Activated T-helper 9 cell treated with anti-CD3 and anti-CD28 coated beads, Interleukin-2, amount 50 U/mL, for 16 hours (primary cell): ENCODE results near the gene OPA3.

Experiments
- DNase-seq: peaks from one replicate; pipeline ENCODE4 v3.0.0-alpha.2; 2020; ENCODE audit warnings: low read depth

Gene OPA3

DNA sequence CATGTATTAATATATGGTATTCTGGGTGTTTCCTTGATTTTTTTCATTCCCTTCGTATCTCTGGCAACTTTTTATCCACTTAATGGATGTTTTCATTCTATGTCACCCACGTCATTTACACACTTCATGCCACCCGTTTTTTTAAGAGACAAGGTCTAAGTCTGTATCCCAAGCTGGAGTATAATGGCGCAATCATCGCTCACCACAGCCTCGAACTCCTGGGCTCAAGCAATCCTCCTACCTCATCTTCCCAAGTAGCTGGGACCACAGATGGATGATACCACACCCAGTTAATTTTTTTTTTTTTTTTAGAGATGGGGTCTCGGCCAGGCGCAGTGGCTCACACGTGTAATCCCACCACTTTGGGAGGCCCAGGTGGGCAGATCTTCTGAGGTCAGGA, 80.7 kb downstream of the OPA3 start:
- DNase-seq, result no peak

DNA sequence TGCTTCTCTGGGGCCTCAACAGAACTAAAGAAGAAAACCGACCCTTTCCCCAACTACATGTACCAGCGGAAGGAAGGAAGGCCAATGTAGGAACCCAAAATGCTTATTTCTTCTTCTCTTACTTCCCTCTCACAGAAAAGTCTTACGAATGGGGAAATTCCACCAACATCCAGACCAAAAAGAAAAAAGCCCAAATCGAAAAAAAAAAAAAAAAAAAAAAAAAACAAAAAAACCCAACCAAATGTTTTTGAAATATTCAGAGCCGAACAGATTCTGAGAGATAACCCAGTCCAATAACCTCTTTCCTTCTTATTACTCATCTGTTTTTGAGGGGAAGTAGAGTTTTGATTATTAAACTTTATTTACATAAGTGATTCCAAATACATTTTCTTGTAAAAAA, 82.5 kb downstream of the OPA3 start:
- DNase-seq, result no peak

DNA sequence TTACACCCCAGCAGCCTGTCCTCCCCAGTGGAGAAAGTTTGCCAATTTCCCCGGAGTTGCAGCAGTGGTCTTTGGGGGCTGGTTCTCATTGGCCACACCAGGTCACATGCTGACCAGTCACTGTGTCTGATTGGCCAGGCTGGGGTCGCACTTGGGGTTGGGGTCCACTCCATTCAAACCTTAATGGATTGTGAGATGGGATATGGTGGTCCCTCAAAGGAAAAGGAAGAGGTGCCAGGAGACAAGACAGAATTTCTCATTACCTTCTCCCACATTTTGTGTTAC, 82.9 kb downstream of the OPA3 start:
- no peak for DNase-seq

DNA sequence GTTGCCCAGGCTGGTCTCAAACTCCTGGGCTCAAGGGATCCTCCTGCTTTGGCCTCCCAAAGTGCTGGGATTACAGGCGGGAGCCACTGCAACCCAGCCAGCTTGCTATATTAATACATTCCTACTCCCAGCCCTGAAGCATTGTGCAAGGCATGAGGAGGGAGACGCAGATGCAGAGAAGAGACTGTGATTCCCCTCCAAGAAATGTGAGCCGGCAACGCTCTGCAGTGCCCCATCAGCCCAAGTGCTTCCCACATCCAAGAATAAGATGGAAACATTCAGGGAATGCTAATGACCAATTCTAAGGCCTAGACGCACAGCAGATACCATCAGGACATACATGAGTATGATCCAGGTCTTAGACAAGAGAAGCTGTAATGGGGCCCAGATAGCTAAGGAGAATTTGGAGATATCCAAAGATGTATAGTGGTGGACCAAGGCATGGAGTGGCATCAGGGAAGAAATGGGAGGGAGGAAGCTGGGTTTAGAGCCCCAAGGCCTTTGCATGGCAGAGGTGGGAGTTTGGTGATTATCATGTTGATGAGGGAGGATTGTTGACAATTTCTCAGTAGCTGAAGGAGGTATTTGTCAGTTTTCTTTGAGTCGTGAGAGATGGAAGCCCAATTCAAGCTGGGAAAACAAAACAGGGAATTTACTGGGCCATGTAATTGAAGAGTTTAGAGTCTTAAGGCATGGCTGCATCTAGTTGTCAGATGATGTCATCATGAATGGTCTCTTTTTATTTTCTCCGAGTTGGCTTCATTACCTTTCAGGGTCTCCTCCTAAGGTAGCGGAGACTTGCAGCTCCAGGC, 83.5 kb downstream of the OPA3 start:
- DNase-seq, result no peak

DNA sequence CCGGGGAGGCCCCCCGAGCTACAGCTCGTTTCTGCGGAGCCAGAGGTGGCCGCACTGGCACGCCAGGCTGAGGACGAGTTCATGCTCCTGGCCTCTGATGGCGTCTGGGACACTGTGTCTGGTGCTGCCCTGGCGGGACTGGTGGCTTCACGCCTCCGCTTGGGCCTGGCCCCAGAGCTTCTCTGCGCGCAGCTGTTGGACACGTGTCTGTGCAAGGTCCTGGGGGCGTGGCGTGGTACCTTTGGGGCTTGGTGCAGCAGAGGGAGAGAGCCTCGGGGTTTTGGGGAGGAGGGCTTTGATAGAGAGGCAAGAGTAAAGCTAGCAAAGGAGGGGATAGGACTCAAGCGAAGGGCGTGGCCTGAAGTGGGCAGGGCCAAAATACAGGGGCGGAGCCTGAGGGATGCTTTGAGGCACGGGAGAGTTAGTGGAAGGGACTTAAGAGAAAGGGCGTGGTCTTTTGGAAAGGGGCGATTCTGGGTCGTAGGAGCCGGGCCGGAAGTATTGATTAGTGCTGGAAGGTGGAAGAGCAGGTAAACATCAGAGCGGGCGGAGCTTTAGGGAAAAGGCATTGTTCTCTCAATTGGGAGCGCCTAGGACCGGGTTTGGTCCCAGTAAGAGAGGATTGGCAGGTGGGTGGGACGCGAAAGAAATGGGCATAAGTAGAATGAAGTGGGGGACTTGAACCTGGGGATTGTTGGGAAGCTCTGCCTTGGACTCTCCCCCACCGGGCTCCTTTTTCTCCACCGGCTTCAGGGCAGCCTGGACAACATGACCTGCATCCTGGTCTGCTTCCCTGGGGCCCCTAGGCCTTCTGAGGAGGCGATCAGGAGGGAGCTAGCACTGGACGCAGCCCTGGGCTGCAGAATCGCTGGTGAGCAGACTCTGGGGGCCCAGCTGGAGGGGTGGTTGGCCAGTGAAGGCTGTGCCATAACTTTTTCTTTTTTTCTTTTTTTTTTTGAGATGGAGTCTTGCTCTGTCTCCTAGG, 85.1 kb downstream of the OPA3 start:
- peak; percentile 44 for DNase-seq

DNA sequence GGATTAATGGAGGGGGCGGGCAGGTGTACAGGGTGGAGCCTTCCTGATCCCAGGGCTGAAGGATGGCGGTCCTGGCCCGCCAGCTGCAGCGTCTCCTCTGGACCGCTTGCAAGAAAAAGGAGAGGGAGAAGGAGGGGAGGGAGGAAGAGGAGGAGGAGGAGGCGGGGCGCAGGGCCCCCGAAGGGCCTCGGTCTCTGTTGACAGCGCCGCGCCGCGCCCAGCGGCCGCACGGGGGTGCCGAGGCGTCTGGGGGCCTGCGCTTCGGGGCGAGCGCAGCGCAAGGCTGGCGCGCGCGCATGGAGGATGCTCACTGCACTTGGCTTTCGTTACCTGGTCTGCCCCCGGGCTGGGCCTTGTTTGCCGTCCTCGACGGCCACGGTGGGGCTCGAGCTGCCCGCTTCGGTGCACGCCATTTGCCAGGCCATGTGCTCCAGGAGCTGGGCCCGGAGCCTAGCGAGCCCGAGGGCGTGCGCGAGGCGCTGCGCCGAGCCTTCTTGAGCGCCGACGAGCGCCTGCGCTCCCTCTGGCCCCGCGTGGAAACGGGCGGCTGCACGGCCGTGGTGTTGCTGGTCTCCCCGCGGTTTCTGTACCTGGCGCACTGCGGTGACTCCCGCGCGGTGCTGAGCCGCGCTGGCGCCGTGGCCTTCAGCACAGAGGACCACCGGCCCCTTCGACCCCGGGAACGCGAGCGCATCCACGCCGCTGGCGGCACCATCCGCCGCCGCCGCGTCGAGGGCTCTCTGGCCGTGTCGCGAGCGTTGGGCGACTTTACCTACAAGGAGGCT, 86.0 kb downstream of the OPA3 start, which contains the start of gene PPM1N:
Gene PPM1N (plus strand): TSS at position 33 of the 785 bp plus-strand sequence. CDS start 30 bp downstream, at position 63.
- DNase-seq, result no peak

DNA sequence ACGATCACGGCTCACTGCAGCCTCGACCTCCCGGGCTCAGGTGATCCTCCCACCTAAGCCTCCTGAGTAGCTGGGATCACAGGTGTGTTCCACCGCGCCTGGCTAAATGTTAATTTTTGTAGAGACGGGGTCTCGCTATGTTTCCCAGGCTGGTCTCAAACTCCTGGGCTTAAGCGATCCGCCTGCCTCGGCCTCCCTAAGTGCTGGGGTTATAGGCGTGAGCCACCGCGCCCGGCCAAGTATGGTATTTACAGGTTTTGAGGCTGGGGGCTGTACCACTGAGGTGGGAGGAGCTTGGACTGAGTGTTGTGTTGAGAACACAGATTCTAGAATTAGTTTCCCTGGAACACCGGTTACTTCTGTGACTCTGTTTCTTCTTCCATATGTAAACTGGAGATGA, 86.8 kb downstream of the OPA3 start:
- no peak for DNase-seq

DNA sequence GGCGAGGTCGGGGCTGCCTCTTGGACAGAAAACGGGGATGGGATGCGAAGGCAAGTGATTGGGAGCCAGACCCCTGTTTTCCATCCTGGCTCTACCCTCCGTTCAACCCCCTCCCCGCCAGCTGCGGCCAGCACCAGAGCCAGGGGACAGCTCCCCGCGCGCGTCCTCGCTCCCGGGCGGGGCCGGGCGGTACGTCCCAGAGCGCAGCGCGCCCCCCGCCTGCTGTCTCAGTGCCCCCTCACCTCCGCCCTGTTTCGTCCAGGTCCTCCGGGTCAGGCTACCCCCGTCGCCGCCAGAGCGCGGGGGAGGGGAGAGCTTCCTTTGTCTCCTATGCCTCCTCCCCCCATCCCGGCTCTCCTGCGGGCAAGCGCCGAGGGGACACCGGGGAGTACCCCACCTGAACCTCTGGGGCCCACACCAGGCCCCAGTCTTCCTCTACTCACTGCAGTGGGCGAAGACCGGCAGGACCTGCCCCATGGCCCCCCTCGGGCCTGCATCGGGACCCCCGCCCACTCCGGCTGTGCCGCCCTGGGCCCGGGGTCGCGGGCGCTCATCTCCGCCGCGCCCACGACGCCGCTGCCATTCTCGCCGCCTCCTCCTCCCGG, 88.2 kb downstream of the OPA3 start:
- no peak for DNase-seq

DNA sequence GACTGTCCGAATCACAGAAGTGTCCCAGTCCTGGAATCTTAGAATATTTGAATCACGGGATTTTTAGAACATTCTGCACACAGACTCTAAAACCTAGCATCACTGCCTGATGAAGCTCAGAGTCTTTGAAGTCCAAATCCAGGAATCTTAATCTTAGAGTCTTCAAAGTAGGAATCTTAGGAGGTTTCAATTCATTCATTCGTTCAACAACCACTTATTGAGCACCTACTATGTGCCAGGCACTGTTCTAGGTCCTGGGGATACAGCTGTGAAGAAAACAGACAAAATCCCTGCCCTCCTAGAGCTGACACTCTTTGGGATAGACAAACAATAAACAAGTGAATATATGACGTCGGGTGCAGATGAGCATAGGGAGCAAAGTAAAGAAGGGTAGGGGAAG, 89.4 kb downstream of the OPA3 start:
- DNase-seq, result no peak

DNA sequence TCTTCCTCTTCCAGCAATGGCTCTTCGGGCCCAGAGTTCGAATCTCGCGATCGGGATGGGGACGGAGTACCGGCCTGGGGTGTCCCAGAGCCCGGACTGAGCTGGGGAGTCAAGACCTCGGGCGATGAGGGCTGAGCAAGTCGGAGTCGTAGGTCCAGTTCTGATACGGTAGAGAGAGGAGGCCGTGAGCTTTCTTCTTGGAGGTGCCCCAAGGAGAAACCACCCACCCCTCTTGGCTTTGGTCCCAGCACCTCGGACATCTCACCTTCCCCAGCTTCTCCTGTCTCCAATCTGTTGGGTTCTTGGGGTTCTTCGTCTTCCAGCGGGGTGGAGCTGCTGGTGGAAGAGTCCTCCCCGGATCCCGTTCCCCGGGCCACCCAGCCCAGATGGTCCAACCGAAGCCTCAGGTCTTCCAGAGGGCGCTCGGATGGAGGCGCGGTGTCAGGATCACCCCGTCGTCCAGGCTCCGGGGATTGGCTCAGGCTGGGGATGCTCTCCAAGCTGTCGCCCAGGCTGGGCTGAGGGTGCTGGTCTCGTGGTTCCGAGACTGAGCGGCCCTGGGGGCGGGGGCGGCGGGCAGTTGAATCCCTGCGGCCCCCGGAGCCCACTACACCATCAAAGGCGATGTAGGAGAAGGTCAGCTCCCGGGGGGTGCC, 90.2 kb downstream of the OPA3 start:
- DNase-seq, result no peak

DNA sequence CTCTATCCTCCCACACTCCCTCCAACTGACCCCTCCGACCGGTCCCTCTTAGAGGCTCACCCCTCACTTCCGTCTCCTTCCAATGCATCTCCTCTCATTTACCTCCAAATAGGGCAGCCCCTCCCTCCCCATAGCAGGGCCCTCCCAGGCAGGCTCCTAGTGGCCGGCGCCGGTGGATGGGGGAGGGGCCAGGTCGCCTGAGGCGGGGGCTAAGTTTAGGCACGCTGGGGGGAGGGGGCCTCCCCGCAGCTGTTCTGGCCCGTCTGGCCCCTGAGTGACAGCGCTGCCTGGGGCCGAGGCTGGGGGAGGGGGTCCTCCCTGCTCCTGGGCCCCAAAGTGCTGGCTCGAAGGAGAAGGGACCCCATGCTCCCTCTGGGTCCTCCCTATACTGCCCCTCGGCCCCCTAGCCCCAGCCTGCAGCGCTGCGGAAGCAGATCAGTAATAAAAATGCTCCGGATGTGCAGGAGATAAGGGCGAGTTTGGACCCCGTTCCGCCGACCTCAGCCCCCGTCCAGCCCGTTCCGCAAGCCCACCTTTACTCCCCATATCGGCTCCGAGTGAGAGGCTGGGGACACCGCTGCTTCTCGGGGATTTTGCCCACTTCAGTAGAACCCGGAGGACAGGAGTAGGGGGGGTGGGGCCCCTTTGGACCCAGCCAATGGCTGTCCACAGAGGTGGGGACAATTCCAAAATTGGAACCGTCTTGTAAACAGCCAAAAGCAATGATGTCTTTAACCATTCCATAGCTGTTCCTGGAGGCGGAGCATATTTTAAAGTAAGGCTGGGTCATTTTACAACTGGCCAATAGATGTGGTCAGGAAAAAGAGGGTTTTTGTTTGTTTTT, 91.8 kb downstream of the OPA3 start:
- no peak for DNase-seq

DNA sequence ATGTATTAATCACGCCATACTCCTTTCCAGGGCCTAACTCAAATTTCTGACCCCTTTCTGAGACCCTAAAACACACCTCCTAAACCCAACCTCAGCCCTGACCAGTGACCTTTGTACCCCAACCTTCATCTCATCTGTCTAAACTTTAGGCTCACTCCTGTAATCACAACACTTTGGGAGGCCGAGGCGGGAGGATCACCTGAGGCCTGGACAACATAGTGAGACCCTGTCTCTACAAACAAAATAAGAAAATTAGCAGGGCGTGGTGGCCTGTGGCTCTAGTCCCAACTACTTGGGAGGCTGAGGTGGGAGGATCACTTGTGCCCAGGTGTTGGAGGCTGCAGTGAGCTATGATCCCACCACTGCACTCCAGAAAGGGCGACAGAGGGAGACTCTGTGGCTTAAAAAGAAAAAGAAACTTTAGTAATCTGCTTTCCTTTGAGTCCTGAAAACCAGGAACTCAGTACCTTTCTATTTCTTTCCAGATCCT, 92.4 kb downstream of the OPA3 start:
- DNase-seq, result no peak

DNA sequence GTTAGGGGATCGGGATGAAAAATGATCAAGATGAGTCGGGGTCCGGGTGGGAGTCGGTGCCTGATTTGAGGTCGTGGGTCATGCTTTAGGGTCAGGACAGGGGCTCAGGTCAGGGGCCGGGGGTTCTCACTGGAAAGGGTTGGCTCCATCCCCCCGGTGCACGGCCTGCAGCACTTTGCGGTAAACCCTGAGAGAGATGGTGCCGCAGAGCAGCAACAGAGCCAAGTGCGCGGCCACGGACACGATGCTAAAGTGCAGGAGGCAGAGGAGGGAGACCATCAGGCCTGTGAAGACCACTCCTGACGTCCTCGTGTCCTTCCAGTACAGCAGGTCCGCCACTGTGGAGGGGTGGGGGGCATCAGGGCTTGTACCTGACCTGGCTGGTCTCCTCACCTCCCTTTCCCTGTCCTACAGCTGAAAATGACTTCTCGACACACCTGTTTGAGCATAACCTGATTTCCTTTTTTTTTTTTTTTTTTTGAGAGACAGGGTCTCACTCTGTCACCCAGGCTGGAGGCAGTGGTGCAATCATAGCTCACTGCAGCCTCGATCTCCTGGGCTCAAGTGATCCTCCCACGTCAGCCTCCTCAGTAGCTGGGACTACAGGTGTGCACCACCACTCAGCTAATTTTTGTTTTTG, 95.3 kb downstream of the OPA3 start:
- DNase-seq, result no peak

DNA sequence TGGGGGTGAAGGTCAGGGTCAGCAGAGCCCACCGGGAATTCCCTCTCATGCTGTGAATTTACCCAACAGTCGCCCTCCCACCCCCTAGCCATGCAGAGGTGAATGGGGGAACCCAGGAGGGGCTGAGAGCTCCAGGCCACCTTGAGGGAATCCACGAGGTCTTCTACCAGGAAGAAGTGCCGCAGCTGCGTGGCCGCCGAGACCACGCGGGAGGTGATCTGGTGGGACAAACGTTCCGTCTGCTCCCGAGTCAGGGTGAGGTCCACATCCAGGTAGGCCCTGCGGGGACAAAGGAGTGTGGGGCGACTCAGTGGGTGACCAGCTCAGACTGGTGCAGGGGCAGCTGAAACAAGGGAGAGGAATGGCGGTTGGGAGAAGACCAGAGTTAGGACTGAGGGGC, 95.9 kb downstream of the OPA3 start:
- DNase-seq, result no peak

DNA sequence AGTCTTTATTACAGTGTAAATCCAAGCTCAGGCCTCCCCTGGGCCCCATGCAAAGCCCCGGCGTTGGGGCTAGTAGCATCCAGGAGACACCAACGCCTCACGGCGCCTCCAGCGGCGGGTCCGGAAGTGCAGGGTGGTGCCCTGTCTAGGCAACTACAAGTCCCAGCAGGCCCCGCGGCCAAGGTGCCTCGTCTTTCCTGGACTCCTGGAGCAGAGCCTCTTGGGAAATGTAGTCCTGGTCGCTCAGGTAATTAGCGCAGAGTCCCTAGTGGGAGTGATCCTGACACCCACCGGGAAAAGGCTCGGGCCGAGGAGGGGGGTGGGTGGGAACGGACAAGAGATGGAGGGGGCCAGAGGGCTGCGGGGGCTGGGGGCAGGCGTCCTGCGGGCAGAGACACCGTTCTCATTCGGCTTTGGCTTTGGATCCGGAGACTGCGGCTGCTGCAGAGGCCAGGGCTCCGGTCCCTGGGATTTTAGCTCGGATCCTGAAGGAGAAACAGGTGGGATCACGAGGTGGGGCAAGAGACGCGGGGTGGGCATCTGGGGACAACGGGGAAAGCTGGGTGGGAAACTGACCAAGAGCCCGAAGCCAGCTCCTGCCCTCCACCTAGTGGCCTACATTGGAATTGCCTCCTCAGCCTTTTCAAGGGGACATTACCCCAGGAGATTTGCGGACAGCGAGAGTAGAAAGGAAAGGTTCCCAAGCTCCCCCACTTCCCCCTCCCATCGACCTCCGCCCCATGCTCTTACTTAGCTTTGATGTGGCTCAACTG, 99.1 kb downstream of the OPA3 start:
- DNase-seq, result peak; percentile 95

DNA sequence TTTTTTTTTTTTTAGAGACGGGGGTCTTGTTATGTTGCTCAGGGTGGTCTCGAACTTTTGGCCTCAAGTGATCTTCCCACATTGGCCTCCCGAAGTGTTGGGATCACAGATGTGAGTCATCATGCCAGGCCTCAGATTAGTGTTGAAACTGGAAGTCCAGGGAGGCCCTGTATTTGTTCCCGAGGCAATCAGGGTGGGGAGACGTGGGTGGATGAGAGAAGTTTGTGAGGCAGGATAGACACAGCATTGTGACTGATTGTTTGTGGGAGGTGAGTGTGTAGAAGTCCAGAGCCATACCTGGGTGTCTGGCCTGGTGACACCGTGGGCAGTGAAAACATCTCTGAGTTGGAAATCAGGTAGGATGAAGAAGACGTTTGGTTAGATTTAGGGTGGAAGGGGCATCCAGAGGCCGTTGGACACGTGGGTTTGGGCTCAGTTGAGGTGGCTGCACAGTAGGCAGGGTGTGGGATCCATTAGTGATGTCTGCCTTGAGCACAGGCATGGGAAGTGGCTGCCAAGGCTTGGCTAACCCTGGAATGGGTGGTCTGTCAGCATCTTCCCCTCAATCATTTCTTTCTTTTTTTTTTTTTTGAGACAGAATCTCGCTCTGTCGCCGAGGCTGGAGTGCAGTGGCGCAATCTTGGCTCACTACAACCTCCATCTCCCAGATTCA, 100.2 kb downstream of the OPA3 start:
- no peak for DNase-seq

DNA sequence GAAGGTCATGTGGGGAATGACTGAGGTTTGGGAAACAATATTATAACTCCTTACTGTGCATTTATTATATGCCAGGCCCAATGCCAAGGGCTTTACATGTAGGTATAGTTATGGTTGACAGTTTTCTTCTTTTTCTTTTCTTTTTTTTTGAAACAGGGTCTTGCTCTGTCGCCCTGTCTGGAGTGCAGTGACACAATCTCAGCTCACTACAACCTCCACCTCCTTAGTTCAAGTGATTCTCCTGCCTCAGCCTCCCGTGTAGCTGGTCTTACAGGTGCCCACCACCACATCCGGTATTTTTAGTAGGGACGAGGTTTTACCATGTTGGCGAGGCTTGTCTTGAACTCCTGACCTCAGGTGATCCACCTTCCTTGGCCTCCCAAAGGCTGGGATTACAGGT, 101.6 kb downstream of the OPA3 start:
- DNase-seq, result no peak

DNA sequence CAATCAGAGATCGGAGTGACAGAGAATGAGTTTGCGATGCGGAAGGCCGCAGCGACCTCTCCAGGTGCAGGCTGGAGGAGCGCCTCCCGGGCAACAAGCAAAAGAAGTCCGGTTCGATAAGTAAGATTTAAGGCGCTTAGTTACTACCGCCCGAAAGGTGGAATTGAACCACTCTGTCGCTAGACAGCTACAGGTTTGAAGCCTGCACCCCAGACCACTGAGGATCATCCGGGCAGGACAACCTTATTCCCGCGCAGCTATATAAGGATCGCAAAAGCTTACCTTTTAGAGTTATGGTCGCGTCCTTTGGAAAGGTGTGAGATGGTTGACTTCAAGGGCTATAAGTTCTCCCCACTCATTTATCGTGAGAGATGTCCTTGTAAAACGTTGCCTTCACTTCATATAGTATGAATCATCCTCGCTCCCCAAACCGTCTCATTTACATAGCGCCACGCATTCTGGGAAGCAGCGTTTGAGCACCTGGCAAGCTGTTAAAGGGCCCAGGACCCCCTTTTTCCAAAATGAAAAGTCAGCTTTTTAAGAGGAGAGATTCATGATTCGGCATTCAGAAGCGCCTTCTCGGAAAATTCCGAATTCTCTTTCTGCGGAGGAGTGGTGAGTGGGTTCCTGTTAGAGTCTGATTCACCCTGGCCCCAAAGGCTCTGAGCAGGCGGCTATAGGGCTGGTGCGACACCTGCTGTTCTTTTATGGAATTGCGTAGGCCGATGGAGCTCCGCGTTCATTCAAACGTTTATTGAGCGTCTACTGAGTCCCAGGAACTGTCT, 106.0 kb downstream of the OPA3 start:
- DNase-seq, result peak; percentile 81
